ENCODE results near the gene CYYR1.

DNA sequence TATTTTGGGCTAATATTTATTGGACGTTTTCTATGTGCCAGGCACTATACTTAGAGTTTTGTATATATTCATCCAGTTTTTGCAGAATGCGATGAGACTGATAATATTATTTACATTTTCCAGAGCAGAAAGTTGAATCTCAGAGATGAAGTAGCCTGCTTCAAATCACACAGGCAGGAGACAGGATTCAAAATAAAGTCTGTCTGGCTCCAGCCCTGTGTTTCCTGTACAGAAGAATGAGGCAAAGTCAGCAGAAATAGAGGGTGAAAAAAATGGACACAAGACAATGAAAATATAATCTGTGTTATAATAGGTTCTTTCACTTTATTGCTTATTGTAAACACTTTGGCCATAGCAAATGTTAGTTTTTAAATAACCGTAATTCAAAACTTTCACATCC lies 107.2 kb downstream of the CYYR1 start:
- TF ChIP-seq CTCF (IDR thresholded peaks at IDR 0.05) (no peak), ZFX (IDR thresholded peaks at IDR 0.05; ENCODE audit: borderline replicate concordance) (no peak)
